Cerebellar cortex (tissue), 1 donor: ENCODE measurements around the gene SPRED1.
A peak's percentile ranks its signal among the peaks of the same experiment; 100 is the strongest.

ENCODE experiments used
- DNase-seq: peaks from one replicate; pipeline ENCODE4 v3.0.0-alpha.2; 2015; ENCODE audit warnings: low spot score

The SPRED1 gene

DNA sequence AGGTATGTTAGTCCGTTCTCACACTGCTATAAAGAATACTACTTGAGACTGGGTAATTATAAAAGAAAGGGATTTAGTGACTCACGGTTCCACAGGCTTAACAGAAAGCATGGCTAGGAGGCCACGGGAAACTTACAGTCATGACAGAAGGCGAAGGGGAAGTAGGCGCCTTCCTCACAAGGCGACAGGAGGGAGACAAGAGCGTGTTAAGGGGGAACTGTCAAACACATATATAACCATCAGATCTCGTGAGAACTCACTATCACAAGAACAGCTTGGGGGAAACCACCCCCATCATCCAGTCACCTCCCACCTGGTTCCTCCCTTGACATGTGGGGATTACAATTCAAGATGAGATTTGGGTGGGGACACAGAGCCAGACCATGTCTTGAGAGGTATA lies 30.4 kb downstream of the SPRED1 start:
- DNase-seq: no peak

DNA sequence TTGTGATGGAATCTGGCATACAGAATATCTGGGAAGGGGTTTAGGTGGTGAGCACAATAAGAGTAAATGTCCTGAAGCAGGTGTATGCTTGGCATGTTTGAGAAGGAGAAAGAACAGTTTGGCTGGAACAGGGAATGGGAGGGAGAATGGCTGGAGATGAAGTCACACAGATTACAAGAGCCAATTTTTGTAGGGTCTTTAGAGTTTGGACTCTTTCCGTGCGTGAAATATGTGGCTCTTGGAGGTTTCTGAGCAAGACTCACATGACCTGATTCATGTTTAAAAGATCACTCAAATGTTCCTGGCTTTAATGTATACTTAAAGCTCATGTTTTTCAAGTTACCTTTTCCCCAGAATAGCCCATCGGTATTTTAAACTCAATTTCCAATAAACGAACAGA lies 32.8 kb downstream of the SPRED1 start:
- no peak for DNase-seq

DNA sequence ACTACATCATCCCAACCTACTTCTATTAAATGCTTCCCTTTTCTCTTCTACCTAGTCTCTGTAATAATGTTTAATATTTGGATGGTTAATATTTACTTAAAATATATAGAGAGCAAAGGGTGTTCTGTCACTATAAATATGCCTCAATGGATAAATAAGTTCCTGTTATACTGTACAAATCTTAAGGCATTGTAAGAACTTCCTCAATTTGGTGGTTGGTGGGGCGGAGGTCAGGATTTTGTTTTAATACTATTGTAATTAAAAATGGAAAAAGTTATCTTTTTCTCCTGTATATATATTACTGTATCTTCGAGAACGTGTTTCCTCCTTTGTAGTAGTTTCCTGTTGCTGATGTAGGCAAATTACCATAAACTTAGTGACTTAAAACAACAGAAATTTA lies 41.5 kb downstream of the SPRED1 start:
- DNase-seq: no peak

DNA sequence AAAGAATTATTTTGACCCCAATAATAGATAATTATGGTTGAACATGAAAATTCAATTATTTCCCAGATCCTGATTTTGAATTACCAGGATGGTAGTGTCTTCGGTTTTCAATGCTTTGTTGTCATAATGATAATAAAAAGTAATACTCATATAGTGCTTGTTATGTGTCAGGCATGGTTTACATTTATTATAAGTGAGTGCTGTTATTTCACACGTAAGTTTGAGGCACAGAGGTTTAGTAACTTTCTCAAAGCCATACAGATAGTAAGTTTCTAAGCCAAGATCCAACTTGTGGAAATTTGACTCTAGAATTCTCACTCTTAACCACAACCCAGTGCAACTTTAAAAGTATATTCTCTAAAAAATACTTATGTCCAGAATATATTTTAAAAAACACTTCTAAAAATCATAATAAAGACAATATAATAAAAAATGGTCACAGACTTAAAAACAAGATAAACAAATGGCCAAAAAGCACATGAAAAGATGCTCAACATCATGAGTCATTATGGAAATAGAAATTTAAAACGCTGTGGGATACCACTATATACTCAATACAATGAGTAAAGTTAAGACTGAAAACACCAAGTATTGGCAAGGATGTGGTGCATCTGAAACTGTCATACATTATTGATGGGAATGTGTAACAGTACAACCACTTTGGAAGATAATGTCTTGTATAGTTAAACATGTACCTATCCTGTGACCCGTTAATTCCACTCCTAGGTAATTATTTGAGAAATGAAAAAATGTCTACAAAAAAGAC lies 45.2 kb downstream of the SPRED1 start:
- DNase-seq: no peak

DNA sequence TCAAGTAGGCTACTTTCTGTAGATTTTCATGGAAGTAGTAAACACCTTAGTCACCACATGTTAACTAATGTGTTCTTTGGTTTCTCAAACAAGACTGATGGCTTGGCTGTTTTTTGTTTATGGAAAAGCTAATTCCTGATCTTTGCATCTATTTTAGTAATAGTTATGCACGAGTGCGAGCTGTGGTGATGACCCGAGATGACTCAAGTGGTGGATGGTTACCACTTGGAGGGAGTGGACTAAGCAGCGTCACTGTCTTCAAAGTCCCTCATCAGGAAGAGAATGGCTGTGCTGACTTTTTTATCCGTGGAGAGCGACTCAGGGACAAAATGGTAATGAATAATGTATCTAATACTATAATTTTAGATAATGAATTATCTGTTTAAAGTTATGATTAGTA lies 46.6 kb downstream of the SPRED1 start:
- no peak for DNase-seq

DNA sequence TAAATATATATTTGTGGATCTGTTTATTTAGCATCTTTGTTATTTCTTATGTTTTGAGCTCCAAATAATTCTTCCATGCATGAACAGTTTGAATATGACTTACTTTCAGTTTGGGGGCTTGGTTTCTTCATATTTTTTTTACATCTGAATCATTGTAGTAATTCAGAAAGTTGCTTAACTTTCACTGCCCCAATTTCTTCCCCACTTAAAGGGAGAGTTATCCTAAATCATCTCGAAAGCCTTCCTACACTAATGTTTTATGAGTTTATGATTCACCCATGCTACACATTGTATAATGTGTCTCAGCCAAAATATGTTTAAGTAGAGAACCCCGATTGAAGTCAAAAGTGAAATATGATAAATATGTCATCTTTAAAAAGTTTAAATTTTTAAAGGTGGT lies 47.8 kb downstream of the SPRED1 start:
- DNase-seq: no peak

DNA sequence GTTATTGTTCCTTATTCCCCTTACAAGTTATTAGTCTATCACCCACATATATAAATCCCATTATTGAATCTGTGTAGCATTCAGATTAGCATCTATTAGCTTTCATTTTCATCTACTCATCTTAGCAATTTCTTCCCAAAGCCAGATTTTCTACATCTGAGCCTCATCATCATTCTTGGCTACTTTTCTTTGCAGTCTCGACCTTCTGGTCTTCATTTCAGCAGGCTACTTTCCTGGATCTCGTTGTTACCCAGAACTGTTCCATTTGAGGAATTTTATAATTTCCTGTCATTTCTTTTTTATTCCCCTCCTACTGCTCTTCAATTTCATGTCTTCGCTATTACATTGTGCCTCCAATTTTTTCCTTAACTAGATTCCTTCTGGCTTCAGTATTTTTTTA lies 51.8 kb downstream of the SPRED1 start:
- no peak for DNase-seq

DNA sequence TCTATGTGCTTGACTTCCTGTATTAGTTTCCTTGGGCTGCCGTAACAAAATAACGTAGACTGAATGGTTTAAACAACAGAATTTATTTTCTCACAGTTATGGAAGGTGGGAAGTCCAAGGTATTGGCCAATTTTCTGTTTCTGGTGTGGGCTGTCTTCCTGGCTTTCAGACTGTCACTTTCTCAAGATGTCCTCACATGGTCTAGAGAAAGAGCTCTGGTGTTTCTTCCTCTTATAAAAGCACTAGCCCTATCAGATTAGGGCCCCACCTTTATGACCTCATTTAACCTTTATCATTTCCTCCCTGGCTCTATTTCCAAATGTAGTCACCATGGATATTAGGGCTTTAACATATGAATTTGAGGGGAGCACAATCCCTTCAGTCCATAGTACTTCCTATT lies 54.6 kb downstream of the SPRED1 start:
- no peak for DNase-seq

DNA sequence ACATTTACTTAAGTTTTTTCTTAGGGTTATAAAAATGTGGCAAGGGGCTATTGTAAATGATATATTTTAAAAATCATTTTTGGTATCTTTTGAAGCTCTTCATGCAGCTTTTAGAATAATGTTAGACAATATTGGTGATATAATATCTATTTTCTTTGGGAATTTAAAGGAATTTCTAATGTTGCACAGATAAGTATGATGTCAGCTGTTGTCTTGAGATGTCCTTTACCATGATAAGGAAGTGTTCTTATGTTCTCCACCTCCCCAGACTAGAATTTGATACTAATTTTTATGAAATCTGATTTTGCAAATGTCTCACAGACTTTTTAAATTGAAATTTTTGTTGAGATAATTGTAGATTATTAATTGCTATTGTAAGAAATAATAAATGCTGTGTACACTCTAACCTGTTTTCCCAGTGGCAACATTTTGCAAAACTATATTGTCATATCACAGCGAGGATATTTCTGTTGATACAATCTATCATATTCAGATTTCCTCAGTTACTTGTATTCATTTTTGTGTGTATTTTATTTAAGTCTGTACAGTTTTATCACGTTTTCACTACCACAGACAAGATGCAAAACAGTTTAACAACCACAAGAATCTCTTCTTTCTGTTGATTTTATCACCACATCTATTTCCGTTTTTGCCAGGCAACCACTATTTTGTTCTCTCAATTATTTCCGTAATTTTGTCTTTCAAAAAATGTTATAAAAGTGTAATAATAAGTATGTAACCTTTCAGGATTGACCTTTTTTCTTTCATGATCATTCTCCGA lies 55.4 kb downstream of the SPRED1 start:
- DNase-seq: no peak

DNA sequence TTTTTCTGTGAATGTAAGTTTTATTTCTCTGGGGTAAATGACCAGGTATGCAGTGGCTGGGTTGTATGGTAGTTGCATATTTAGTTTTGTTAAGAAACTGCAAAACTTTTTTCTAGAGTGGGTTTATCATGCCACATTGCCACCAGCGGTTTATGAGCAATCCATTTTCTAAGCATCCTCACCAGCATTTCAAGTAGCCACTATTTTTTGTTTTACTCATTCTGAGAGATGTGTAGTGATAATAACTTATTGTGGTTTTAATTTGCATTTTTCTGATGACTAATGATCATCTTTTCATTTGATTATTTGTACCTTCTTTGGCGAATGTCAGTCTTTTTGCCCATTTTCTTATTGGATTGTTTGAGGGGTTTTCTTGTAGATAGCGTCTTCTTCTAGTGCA lies 56.2 kb downstream of the SPRED1 start:
- no peak for DNase-seq

DNA sequence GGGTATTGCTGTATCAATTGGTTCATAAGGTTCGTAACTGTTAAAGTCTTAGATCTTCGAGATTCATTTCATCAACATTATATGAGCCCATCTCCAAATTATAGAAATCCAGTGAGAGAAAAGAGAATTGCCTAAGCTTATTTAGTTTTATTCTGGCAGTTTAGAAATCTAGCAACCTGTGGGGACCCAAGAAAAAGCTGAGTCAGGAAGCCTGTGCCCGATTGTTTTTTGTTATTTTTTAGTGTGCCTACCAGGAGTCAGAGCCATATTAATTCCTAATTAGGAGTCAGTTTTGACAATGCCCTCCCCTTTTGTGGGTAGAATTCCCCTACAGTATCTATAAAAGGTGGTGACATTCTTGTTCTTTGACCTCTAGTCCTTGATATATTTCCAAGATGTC lies 59.6 kb downstream of the SPRED1 start:
- no peak for DNase-seq

DNA sequence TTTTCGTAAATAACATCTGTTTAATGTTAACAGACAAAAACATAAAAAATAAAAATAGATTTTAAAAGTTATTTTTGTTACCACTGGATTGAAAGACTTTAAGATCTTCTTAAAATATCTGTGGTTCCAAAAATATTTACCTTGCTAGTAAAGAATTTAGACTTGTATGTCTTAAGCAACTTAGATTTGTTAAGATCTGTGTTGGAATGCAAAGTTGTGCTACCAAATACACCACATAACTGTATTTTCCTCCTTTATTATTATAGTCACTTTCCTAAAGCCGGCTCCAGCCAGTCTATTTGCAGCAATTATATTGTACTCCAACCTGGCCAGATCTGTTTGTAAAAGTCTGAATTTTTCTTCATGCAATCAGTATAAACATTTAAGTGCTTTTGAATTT lies 63.7 kb downstream of the SPRED1 start:
- DNase-seq: no peak

DNA sequence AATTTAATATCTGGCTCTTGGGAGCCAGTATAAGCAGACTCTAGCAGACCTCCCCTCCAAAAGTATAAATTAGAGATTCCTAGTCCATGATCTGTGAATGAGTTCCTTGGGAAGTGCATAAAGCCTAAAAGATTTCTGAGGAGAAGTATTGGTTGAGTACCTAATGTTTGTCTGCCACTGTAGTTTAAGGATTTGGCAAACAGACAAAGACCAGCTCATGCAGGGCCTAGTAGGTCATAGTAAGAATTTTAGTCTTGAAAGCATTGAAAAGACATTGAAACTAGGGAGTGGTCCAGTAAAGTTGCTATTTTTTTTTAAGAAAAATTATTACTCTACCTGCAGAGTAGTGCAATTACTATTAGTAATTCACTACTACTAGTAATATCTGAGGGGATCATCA lies 67.5 kb downstream of the SPRED1 start:
- DNase-seq: no peak

DNA sequence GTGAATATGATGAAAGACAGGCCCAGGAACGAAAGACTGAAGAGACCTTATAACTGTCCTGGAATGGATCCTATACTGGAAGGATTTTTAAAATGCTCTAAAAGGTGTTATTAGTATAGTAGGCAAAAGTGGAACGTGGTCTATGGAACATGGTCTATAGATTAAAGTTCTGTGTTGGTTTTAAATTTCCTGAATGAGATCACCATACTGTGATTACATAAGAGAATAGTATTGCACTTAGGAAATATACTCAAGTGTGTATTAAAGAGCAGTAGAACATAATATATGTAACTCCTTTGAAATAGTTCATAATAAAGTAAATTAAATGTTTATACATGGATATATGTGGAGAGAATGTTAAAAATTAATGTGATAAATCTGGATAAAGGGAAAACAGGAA lies 68.2 kb downstream of the SPRED1 start:
- no peak for DNase-seq

DNA sequence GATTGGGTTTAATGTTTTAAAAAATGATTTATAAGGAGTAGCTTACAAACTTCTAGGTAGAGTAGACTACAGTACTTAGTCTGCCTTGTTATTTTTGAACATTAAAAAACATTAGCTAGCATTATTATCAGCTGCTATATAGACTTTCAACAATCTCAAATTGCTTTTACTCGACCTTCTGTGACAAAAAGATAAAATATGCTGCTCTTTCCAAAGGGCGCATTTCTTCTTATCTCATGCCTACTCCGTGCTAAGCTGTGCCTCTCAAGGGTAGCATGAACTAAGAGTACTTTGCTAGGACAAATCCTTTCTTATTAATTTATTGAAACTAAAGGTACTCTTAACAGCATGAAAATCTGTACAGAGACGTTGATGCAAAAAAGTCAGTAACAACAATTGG lies 71.3 kb downstream of the SPRED1 start:
- DNase-seq: no peak

DNA sequence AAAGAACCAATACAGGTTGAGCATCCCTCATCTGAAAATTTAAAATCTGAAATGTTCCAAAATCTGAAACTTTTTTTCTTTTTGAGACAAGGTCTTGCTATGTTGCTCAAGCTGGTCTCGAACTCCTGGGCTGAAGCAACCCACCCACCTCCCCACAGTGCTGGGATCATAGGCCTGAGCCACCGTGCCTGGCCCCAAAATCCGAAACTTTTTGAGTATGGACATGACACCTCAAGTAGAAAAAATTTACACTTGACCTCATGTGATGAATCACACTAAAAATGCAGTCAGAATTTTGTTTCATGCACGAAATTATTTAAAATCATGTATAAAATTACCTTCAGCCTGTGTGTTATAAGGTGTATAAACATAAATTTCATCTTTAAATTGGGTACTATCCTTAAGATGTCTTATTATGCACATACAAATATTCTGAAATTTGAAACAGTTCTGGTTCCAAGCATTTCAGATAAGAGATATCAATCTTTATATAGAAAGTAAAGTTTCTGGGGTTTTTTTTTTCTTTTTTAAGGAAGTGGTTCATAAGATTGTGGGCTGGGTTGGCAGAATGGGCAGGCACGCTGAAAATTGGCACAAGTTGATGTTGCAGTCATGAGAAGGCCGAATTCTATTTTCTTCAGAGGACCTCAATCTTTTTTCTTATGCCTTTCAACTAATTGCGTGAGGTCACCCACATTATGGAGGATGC lies 72.5 kb downstream of the SPRED1 start:
- no peak for DNase-seq

DNA sequence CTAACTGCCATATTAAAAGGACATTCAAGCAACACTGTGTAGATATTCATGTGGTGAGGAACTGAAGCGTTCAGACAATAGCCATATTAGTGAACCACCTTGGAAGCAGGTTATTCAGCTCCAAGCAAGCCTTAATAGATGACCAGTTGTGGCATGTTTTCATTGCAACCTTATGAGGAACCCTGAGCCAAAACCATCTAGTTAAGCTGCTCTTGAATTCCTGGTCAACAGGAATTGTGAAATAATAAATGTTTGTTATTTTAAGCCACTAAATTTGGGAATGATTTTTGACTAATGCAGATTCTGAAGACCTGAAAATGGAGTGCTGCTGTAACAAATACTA lies 73.0 kb downstream of the SPRED1 start:
- no peak for DNase-seq

DNA sequence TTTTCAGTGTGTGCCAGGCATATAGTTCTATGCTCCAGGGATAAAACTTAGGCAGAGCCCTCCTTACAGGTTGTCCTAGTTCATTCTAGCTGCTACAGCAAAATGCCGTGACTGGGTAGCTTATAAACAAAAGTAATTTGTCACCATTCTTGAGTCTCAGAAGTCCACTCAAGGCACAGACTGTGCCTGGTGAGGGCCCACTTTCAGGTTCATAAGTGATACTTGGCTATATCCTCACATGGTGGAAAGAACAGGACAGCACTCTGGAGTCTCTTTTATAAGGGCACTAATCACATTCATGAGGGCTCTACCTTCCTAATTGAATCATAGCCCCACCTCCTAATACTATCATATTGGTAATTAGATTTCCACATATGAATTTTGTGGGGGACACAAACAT lies 80.1 kb downstream of the SPRED1 start:
- DNase-seq: no peak

DNA sequence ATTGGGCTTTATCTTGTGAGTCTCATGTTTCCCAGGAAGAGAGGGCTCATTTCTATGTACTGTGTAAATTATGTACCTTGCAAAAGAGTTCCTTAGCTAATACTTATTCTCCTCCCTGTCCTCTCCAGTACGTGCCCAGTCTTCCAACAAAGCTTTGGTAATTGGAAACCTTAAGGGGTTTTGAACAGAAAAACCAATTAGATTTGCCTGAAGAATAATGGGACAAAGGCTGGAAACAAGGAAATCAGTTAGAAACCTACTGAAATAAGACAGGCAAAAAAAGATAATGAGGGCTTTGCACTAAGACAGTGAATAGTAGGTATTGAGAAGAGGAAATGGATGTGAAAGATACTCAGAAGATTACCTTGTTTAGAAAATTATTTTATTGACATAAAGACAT lies 82.5 kb downstream of the SPRED1 start:
- DNase-seq: no peak

DNA sequence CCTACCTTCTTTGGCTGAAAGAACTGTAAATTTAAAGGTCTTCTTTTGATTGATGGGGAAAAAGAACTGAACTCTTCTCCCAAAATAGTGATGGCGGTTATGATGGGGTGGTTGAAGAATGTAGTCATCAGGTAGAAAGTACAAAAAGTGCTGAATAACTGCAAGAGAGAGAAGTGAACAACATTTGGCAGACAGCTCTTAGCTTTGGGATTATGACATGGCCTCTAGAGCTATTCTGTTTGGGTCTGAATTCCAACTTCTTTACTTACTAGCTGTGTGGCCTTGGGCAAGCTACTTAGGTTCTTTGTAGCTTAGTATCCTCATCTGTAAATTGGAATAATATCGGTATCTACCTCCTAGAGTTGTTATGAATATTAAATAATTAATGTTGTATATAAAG lies 91.7 kb downstream of the SPRED1 start:
- no peak for DNase-seq

DNA sequence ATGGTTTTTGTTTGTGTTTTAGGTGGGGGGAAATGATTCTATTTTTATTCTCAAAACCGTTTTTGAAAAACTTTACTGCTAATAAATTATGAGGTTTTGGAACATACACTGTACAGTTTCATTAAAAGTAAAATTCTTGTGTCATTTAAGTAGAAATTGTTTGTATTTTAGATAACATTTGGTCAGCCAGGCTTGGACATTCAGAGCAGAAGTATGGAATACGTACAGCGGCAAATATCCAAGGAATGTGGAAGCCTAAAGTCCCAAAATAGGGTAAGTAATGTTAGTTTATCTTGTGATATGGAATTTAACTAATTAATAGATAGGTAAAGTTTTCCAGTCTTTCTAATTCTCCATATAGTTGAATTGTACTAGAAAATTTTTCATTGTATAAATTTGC lies 96.6 kb downstream of the SPRED1 start:
- no peak for DNase-seq

DNA sequence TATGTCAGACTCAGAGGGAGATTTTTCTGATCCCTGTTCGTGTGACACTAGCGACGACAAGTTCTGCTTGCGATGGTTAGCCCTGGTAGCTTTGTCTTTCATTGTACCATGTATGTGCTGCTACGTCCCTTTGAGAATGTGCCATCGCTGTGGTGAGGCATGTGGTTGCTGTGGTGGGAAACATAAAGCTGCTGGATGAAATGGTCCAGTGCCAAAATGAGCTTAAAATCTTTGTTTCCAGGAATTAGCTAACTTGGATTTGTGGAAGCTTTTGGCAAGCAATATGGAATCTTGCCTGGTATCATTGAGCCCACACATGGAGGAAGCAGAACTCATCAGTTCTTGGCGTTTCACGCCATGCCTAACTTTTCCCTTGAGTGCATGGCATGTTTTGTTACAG lies 98.8 kb downstream of the SPRED1 start:
- DNase-seq: no peak

DNA sequence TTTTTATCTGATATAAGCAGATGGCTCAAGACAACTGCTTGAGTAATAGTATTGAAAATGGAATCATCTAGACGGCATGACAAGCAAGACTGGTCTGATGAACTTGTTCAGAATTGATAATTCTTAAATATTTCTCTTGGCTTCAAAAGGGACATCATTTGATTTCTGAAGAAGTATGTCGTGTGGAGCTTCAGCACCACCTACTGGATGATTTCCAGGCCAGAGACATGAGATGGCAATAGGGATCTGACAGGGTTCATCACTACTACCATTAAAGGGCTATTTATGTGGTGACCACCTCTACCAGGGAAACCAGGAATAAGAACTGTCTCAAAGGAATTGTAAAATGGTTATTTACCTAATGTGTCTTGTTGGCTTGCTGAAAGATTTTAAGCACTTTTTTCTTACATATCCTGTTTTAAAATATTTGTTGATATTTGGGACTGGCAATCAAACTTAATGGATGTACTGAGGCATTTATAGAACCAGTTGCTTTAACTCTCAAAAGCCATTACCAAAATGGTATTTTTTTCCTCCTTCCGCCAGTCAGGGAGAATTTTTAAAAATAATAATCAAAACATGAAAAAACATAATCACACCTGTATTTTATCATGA lies 101.8 kb downstream of the SPRED1 start:
- peak; percentile 74 for DNase-seq
